ENCODE data around the gene ZZZ3. TPM values are rescaled to one million over a fixed set of nuclear protein-coding genes. Genes with fewer than 3 reads are reported as not detected.

Gene ZZZ3
- total and polyA plus RNA-seq, 2 of the 13 experiments (the other 11 are each of a cell fraction or from before 2014, with no cell fraction given), result 18.1 to 50.2 TPM

GRCh38 chr1:77682460-77683159 is at the start of gene ZZZ3 (continued):
- TF ChIP-seq ZNF510 (CRISPR knock-in tag; IDR thresholded peaks at IDR 0.05; ENCODE audit: low read depth) (peak; percentile 92), ZBTB43 (CRISPR knock-in tag; conservative IDR thresholded peaks at IDR 0.05) (peak; percentile 53), SMC3 (IDR thresholded peaks at IDR 0.05; ENCODE audit: low read length) (no peak), ZKSCAN1 (IDR thresholded peaks at IDR 0.05; ENCODE audit: low read length) (no peak), NBN (conservative IDR thresholded peaks at IDR 0.05) (no peak), RAD21 (CRISPR knock-in tag; IDR thresholded peaks at IDR 0.05) (no peak), KMT2B (CRISPR knock-in tag; IDR thresholded peaks at IDR 0.05) (peak; percentile 91), HNF1A (IDR thresholded peaks at IDR 0.05; ENCODE audit: low read depth) (no peak), HNF1A (CRISPR knock-in tag; IDR thresholded peaks at IDR 0.05; ENCODE audit: borderline replicate concordance) (peak; percentile 45; the same call in 1 of the 2 replicates), ZNF12 (CRISPR knock-in tag; IDR thresholded peaks at IDR 0.05) (peak; percentile 50; the same call in 1 of the 2 replicates), RFXAP (CRISPR knock-in tag; IDR thresholded peaks at IDR 0.05; ENCODE audit: borderline replicate concordance) (0 out of 2 replicates have a peak, but pooled peaks have one; percentile 16), GABPB1 (CRISPR knock-in tag; IDR thresholded peaks at IDR 0.05) (peak; percentile 50), MZF1 (CRISPR knock-in tag; IDR thresholded peaks at IDR 0.05; ENCODE audit: borderline replicate concordance) (no peak), PAF1 (CRISPR knock-in tag; IDR thresholded peaks at IDR 0.05) (no peak), SMAD3 (CRISPR knock-in tag; IDR thresholded peaks at IDR 0.05) (no peak), AHDC1 (CRISPR knock-in tag; IDR thresholded peaks at IDR 0.05; ENCODE audit: borderline replicate concordance) (0 out of 2 replicates have a peak, but pooled peaks have one; percentile 36), MAFG (CRISPR knock-in tag; IDR thresholded peaks at IDR 0.05) (no peak), HCFC1 (IDR thresholded peaks at IDR 0.05; ENCODE audit: low read depth, low read length) (no peak; the same call in 1 of the 2 replicates)

Data from HepG2 (cell line).